Stimulated activated CD4-positive, alpha-beta T cell treated with anti-CD3 and anti-CD28 coated beads, Interleukin-12 subunit alpha, Interleukin-12 subunit beta, amount 100 ng/mL, for 48 hours (primary cell): ENCODE data around the gene TNRC6C.
"Not testable (repeated sequence)": the region's sequence is repeated elsewhere in the genome, so short reads cannot be mapped to it uniquely, and the experiment has no call there.

ENCODE experiments used
- DNase-seq, 3 donors: peaks; one replicate each; pipeline ENCODE4 v3.0.0-alpha.2; 2020; ENCODE audit warnings: low read depth in 2 of 3, low spot score in 1 of 3

Gene TNRC6C

DNA sequence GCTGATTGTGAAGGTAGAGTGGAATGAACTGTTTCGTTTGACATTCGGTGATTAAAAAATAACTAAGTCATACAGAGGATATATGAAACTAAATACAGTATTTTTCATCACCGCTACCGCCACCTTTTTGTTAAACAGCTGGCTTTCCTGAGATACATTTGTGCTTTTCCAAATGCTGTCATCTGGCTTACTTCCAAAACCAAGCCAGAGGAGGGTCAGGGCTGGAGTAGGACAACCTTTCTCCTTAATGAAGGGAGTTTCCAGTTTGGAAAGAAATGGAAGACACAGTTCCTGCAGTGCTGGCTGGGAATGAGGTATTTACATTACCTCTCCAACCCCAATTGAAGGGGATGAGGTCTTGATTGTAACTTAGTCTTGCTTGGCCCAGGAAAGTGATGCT lies 3.2 kb downstream of the TNRC6C start:
- DNase-seq: no peak

DNA sequence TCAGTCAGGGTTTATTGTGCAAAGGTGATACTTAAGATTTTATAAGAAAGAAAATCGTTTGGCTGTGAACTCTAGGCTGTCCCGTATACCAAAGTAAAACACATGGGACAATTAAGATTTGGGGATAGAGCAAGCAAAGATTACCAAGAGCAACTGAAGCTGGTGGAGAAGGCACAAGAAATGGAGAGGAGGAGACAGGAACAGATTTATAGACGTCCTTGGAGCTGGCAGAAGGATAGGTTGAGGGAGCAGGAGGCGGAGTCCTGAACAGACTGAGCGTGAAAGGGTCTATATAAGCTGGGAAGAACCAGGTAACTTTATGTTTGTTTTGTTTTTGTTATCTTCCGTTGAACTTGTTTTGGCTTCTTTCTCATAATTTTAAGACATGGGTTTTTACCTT lies 3.8 kb downstream of the TNRC6C start:
- DNase-seq: no peak

DNA sequence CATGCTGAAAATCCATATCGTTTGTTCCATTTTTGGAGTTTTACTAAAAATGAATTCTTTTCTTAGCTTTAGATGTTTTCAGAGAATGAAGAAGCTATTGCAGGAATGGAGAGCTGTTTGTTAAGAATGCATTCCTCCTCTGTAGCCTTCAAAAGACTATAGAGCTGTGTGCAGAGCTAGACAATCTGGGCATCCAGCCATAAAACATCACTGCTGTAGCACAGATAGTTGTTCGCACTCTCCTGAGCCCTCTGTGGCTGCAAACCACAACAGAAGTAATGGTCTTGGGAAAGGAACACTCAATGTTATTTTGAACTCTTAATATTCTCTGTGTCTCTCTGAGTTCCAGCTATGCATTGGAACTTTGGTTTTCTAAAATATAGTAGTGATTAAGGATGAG lies 4.9 kb downstream of the TNRC6C start:
- DNase-seq: no peak

DNA sequence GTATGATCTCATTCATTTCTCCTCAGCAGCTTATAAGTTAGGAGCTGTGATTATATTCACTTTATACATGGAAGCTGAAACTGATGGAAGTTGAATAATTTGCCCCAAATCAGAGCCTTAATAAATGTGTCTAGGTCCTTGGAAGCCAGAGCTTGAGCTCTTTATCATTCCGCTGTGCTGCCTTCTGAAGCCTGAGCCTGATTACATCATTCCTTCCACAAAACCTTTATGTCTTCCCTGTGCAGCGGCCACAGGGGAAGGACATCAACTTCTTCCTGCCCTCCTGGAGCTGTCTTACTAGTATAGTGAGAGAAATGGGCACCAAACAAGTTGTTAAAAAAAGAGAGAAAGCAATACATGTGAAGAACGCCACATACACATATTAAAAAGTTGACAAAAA lies 6.8 kb downstream of the TNRC6C start:
- no peak for DNase-seq

DNA sequence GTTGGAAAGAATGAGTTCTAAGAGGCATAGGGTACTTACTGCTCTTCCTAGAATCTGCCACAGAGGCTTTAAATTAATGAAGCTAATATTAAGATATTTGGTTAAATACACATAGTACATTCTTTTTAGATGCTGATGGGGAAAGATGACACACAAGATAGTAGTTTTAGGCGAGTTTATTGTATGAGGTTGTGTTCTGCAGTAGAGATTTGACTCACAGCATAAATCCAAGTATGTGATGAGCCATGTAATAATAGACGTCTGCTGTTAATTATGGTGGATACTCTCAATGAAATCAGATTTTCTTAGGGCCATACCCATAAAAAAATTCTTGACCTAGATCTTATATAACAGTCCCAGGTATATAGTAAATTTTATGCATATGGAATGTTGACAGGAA lies 8.0 kb downstream of the TNRC6C start:
- DNase-seq: no peak

DNA sequence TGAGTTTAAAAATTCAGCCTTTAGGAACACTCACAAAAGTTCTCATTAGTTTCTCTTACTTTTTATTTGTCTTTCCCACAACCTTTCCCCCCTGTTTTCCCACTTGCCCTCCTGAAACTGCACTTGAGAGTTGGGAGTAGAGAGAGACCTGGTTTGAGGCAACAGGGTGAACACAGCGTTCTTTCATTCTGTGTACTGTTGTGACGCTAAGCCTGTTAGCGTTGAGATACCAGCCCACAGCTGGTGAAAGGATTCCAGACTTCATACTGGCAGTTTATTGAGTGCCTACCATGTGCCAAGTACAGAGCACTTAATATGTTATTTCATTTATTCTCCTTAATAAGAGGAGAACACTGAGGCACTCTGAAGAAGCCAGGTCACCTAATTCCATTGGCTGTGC lies 10.3 kb downstream of the TNRC6C start:
- no peak for DNase-seq

DNA sequence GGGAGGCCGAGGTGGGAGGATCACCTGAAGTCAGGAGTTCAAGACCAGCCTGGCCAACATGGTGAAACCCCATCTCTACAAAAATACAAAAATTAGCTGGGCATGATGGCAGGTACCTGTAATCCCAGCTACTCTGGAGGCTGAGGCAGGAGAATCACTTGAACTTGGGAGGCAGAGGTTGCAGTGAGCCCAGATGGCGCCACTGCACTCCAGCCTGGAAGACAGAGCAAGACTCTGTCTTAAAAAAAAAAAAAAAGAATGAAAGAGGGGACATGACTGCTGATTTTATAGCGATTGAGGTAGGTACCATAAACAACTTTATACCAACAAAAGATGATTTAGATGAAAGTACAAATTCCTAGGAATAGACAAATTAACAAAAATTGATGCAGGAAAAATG lies 13.8 kb downstream of the TNRC6C start:
- DNase-seq: not testable (repeated sequence)

DNA sequence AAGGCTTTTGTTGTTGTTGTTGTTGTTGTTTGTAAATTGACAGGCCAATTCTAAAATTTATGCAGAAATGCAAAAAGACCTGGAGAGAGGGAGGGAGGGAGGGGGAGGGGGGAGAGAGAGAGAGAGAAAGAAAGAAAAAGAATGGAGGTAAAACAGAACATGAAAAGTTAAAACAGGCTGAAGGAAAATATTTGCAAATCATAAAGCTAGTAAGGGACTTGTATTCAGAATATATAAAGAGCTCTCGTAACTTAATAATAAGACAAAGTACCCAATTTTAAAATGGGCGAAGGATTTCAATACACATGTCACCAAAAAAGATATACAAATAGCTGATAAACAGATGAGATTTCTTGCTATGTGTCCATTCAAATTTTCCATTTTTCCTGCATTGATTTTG lies 15.4 kb downstream of the TNRC6C start:
- DNase-seq: no peak

DNA sequence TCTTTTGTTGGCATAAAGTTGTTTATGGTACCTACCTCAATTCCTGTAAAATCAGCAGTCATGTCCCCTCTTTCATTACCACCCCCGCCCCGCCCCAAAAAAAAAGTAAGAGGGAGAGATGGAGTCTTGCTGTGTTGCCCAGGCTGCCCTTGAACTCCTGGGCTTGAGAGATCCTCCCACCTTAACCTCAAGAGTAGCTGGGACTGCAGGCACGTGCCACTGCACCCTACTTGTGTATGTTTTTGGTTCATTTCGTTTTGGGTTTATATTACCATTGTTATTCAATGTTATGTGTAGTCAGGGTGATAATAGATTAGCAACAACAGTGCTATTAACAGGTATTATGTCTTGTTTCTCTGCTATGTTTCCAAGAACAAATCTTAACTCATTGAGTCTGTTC lies 15.9 kb downstream of the TNRC6C start:
- DNase-seq: no peak

DNA sequence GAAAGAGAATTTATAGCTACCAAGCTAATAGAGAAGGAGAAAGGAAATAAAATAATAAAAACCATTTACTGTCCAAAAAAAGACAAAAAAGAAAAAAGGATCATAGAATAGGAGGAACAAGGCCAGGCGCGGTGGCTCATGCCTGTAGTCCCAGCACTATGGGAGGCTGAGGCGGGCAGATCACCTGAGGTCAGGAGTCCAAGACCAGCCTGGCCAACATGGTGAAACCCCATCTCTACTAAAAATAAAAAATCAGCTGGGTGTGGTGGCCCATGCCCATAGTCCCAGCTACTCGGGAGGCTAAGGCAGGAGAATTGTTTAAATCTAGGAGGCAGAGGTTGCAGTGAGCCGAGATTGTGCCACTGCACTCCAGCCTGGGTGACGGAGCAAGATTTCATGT lies 23.9 kb downstream of the TNRC6C start:
- DNase-seq: not testable (repeated sequence)

DNA sequence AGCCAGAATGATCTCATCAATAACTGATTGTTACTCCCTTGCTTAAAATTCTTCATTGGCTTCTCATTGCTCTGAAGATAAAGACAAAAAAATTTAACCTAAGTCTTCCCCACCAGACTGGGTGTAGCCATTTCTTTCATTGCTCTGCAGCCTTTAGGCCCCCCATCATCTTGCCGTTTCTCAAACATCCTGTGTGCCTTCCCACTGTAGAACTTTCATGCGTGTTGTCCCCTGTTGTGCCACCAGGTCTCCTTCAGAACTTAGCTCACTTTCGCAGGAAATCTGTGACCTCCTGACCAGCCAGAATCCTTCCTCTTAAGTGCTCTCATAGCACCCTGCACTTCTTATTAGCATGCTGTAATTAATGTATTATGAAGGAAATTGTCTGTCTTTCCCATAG lies 31.8 kb downstream of the TNRC6C start:
- no peak for DNase-seq

DNA sequence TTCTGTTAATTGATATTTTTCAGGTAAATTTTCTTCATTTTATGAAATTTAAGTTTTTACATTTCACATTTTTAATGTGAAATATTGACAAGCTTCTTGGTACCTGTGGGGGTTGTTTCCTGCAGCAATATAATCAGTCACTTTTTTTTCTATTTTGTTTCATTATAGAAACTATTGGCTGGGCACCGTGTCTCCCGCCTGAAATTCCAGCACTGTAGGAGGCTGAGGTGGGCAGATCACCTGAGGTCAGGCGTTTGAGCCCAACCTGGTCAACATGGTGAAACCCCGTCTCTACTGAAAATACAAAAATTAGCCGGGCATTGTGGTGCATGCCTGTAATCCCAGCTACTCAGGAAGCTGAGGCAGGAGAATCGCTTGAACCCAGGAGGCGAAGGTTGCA lies 35.2 kb downstream of the TNRC6C start:
- not testable (repeated sequence) for DNase-seq

DNA sequence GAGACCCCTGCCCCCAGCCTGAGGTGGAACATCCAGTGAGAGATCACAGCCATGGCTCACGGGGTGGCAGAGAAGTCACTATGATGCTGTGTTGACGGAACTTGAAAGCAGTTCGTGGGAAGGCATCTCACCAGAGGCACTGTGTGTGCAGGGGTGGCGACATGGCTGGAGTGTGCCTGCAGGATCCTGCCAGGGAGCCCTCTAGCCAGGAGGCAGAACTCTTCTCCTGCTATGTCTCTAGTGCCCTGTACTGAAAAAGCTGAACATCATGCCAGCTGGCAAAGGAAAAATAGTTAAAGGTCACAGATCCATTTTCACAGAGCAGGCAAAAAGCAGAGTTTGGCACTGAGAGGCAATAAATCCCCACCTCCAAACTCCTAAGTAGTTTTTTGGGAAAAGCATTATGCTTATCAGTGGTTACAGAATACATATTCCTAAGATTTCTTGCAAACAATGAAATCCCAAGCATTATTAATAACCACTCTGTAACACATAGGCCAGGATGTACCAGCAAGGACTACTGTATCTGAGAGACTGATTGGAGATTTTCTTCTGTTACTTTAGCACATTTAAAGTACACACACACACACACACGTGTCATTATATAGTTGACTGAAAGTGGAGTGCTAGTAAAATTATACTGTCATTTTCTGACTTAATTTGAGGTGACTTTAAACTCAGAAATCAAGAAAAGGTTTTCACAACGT lies 36.8 kb downstream of the TNRC6C start:
- no peak for DNase-seq

DNA sequence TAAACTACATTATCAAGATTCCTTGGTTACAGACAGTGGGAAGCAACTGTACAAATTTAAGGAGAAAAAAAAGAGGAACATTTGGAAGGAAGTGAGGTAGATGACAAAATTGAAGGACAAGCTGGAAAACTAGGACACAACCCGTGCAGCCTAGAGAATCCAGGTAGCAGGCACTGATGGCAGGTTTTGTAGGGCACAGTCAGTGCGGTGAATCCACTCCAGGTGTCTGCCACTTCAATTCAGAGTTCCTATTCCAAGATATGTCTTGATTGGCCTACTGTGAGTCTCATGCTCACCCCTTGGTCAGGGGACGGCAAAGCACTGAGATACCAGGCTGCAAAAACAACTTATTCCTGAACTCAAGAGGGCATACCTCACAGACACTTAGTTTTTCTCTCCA lies 37.8 kb downstream of the TNRC6C start:
- no peak for DNase-seq

DNA sequence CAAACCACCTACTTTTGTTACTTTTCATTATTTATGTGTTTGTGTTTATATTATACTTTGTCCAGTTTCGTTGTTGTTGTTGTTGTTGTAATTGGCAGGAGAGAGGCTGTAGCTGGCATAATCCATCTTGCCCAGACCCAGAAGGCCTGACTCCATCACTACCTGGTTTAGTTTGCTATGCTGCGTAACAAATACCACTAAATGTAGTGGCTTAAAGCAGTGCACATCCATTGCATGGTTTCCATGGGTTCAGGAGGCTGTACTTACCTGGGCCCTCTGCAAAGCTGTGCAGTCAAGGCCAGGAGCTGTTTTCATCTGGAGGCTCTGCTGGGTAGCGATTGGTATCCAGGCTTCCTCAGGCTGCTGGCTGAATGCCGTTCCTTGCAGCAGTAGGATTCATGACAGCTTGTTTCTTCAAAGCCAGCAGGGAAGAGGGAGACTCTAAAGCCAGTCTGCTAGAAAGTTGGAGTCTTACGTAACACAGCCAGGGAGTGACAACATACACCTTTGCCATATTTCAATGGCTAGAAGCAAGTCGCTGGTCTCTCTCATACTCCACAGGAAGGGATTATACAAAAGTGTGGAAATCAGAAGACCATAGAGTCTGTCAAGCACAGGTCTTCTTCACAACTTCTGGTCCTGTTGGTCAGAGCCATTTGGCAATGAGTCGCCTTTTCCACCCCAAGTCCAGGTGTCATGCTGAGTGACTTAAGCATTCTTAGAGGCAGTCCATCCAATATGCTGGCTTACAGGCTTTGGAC lies 41.1 kb downstream of the TNRC6C start:
- DNase-seq: no peak

DNA sequence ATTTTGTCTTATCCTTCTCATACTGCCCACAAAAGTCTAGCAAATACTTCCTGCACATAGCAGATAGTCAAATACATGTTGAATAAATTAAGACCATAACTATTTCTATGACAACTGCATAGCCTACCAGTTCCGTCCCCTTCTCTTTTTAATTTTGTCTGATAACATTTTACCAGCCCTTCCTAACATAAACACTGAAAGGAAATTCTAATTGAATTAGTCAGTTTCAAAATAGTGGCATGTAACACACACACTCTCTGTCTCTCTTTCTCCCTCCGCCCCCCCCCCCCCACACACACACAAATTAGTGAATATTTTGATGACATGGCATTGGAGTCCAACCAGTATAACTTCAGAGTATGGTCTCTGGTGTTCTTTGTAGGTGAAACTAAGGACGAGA lies 41.8 kb downstream of the TNRC6C start:
- no peak for DNase-seq

DNA sequence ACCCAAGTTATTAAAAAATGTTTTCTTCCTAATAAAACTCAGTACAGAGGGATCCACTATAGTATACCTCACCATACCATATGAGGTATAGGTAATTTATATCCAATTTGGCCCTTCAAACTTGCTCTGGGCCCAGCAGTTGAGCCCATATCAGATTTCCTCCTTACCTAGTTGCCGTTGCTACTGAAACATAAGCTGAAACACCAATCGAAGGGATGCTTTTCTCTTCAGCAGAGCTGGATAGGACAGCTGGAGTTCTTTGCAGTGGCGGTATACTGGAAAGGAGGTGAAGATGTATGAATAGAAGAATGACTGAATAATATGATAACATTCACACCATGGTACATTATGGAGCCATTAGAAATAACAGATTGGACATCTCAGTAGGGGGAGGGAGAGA lies 42.7 kb downstream of the TNRC6C start:
- no peak for DNase-seq

DNA sequence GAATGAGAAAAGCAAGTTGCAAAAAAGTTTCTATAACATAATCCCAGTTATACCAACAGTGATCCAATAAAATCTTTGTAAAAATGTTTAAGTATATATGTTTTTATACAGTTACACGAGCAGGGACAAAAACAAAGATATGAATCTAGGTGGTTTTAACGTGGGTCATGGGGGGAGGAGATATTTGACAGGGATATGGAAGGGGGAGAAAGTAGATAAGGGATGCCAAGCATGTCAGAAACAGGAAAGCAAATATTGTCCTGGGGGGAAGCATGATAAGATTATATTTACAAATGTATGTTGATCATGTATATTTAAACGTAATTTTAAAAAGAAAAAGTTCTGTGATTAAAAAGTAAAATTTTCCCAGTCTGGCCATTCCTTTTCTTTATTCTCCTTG lies 43.1 kb downstream of the TNRC6C start:
- no peak for DNase-seq

DNA sequence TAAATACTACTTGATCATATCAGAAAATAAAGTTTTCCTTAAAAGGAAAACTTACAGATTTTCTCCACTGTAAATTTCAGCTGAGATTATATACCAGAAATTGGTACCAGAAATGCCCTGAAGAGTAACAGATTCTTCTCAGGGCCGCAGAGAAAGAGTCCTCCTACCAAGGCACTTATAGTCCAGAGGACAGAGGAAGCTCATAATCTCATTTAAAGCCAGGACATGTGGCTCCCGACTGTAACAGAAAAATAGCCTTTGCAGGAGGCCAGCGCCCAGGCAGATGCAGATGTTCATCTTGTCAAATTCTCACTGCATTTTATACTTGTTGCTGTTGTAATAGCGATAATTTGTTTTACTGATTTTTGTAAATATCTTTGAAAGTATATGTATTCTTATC lies 43.7 kb downstream of the TNRC6C start:
- no peak for DNase-seq

DNA sequence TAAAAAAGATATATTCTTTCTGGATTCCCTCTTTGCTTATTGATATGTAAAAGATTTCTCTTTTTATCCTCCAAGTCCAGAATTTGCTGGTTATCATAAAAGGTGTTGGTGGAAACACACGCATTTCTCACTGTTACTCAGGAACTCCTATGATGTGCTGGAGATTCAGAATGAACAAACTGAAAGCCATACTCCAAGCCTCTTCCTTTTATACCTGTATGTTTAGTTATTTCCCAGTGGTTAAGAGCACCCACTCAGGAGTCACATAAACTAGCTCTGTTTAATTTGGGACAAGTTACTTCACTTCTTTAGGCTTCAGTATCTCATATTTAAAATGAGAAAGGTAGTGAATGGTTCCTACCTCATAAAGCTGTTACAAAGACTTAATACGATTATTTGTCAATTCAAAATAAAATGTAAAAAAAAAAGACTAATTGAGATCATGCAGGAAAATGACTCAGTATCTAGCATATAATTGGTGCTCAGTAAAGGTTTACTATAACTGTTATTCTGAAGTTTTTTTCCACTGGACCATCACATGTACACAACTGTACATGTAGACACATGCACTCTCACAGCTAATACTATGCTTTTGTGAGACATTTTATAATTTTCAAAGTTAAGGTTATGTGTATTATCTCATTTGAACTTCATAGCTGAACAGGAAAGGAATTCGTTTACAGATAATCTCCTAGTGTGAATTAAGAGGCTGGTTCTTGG lies 47.1 kb downstream of the TNRC6C start:
- no peak for DNase-seq

DNA sequence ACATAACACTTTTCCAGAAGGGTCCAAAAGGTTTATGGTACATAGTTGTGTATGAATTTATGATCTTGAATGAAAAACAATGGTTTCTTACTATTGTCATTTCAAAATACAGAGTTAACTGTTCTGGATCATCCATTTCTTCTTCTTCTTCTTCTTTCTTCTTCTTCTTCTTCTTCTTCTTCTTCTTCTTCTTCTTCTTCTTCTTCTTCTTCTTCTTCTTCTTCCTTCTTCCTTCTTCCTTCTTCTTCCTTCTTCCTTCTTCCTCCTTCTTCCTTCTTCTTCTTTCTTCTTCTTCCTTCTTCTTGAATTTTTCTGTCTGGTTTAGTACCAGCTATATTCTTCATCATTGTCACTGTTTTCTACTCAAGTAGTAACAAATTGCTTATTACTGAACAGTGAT lies 47.8 kb downstream of the TNRC6C start:
- DNase-seq: no peak

DNA sequence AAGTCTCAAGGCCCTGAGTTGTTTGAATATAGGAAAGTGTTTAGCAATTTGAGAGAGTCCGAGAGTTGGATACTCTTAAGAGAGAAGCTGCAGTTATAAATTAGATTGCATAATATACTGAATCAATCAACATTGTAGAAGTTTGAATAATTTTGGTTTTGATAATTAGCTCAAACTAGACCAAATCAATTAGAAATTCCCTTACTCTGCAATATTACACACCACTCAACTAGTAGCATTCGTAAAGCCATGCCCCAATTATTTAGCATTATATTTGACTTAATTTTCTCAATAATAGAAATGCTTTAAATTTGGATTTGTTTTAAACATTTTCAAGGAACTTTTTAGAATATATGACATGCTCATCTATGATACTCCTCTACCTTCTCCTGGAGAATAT lies 49.1 kb downstream of the TNRC6C start:
- DNase-seq: no peak
